Measurements from ENCODE around the gene ST6GALNAC4. TPM values are rescaled to one million over a fixed set of nuclear protein-coding genes. Genes with fewer than 3 reads are reported as not detected.

The ST6GALNAC4 gene
- total and polyA plus RNA-seq, 9 of the 15 experiments (the other 6 are each of a cell fraction or from before 2014, with no cell fraction given): 2.6 to 43.1 (median 15.4) TPM

- TF ChIP-seq, protein P1, sequence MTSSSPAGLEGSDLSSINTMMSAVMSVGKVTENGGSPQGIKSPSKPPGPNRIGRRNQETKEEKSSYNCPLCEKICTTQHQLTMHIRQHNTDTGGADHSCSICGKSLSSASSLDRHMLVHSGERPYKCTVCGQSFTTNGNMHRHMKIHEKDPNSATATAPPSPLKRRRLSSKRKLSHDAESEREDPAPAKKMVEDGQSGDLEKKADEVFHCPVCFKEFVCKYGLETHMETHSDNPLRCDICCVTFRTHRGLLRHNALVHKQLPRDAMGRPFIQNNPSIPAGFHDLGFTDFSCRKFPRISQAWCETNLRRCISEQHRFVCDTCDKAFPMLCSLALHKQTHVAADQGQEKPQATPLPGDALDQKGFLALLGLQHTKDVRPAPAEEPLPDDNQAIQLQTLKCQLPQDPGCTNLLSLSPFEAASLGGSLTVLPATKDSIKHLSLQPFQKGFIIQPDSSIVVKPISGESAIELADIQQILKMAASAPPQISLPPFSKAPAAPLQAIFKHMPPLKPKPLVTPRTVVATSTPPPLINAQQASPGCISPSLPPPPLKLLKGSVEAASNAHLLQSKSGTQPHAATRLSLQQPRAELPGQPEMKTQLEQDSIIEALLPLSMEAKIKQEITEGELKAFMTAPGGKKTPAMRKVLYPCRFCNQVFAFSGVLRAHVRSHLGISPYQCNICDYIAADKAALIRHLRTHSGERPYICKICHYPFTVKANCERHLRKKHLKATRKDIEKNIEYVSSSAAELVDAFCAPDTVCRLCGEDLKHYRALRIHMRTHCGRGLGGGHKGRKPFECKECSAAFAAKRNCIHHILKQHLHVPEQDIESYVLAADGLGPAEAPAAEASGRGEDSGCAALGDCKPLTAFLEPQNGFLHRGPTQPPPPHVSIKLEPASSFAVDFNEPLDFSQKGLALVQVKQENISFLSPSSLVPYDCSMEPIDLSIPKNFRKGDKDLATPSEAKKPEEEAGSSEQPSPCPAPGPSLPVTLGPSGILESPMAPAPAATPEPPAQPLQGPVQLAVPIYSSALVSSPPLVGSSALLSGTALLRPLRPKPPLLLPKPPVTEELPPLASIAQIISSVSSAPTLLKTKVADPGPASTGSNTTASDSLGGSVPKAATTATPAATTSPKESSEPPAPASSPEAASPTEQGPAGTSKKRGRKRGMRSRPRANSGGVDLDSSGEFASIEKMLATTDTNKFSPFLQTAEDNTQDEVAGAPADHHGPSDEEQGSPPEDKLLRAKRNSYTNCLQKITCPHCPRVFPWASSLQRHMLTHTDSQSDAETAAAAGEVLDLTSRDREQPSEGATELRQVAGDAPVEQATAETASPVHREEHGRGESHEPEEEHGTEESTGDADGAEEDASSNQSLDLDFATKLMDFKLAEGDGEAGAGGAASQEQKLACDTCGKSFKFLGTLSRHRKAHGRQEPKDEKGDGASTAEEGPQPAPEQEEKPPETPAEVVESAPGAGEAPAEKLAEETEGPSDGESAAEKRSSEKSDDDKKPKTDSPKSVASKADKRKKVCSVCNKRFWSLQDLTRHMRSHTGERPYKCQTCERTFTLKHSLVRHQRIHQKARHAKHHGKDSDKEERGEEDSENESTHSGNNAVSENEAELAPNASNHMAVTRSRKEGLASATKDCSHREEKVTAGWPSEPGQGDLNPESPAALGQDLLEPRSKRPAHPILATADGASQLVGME (CRISPR knock-in tag; IDR thresholded peaks at IDR 0.05): 0 out of 2 replicates have a peak, but pooled peaks have one; percentile 62
- TF ChIP-seq FUS (optimal IDR thresholded peaks at IDR 0.05; ENCODE audit: low read depth, low read length): no peak
- TF ChIP-seq ZNF57 (CRISPR knock-in tag; IDR thresholded peaks at IDR 0.05): no peak
- no peak for TF ChIP-seq RUNX1 (IDR thresholded peaks at IDR 0.05; ENCODE audit: low read depth)
- TF ChIP-seq, protein P2, sequence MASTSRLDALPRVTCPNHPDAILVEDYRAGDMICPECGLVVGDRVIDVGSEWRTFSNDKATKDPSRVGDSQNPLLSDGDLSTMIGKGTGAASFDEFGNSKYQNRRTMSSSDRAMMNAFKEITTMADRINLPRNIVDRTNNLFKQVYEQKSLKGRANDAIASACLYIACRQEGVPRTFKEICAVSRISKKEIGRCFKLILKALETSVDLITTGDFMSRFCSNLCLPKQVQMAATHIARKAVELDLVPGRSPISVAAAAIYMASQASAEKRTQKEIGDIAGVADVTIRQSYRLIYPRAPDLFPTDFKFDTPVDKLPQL (IDR thresholded peaks at IDR 0.05; ENCODE audit: extremely low read depth, insufficient read length): no peak
- no peak for TF ChIP-seq ARID3B (CRISPR knock-in tag; IDR thresholded peaks at IDR 0.05; ENCODE audit: borderline replicate concordance)
- TF ChIP-seq KLF10 (CRISPR knock-in tag; IDR thresholded peaks at IDR 0.05): no peak
- no peak for TF ChIP-seq ETS1 (conservative IDR thresholded peaks at IDR 0.05; ENCODE audit: control insufficient read depth, low read depth, low read length)
- TF ChIP-seq ZBTB1 (CRISPR knock-in tag; IDR thresholded peaks at IDR 0.05; ENCODE audit: borderline replicate concordance, low read depth): no peak
- TF ChIP-seq BRF1 (IDR thresholded peaks at IDR 0.05; ENCODE audit: borderline replicate concordance, extremely low read depth, insufficient read length): no peak
- TF ChIP-seq SMARCA5 (IDR thresholded peaks at IDR 0.05): peak; percentile 92
- TF ChIP-seq, protein P3, sequence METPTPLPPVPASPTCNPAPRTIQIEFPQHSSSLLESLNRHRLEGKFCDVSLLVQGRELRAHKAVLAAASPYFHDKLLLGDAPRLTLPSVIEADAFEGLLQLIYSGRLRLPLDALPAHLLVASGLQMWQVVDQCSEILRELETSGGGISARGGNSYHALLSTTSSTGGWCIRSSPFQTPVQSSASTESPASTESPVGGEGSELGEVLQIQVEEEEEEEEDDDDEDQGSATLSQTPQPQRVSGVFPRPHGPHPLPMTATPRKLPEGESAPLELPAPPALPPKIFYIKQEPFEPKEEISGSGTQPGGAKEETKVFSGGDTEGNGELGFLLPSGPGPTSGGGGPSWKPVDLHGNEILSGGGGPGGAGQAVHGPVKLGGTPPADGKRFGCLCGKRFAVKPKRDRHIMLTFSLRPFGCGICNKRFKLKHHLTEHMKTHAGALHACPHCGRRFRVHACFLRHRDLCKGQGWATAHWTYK (CRISPR knock-in tag; IDR thresholded peaks at IDR 0.05): 0 out of 2 replicates have a peak, but pooled peaks have one; percentile 33
- no peak for TF ChIP-seq ID3 (CRISPR knock-in tag; IDR thresholded peaks at IDR 0.05)
- no peak for TF ChIP-seq ID3 (tag; IDR thresholded peaks at IDR 0.05)
- TF ChIP-seq POLR2AphosphoS5 (IDR thresholded peaks at IDR 0.05; ENCODE audit: control insufficient read depth, insufficient read depth, low read depth, low read length): no peak
- TF ChIP-seq BCOR (IDR thresholded peaks at IDR 0.05): peak; percentile 65; the same call in 1 of the 2 replicates
These were observed 51.0 kb downstream of the ST6GALNAC4 start (continued) for GRCh38 chr9:127865645-127866464.
